Measurements from ENCODE around the gene DHCR7. TPM values are rescaled to one million over a fixed set of nuclear protein-coding genes. Genes with fewer than 3 reads are reported as not detected.

The DHCR7 gene
- polyA plus RNA-seq, 1 donor from 2014 or later: 16.6 TPM

DNA sequence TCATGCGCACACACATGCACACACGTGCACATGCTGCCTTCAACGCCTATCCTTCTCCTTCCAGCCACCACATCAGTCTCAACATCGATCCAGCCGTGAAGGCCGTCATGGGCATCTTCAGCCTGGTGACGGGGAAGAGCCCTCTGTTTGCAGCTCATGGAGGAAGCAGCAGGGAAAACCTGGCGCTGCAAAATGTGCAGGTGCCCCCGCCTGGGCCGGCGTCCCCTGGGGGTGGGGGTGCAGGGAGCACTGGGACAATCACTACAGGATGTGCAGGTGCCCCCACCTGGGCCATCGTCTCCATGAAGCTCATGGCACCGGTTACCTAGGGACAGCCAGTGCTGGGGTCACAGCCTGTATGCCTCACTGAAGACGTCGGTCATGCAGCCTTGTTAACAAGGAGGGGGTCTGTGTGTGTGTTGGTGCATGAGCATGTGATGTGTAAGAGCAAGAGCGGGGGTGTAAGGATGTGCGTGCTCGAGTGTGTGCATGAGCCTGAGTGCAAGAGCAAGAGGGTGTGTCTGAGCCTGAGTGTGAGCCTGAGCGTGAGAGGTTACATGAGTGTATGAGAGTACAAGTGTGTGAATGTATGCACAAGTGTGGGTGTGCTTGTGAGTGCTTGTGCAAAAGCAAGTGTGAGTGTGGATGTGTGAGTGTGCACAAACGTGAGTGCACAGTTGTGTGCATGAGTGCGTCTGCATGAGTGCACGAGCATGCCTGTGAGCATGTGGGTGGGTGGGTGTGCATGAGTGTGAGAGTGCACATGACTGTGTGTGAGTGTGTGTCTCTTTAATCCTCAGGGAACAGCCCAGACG is 36.3 kb upstream of the DHCR7 start:
- no peak overlapping the region for H3K27ac Mint-ChIP-seq

DNA sequence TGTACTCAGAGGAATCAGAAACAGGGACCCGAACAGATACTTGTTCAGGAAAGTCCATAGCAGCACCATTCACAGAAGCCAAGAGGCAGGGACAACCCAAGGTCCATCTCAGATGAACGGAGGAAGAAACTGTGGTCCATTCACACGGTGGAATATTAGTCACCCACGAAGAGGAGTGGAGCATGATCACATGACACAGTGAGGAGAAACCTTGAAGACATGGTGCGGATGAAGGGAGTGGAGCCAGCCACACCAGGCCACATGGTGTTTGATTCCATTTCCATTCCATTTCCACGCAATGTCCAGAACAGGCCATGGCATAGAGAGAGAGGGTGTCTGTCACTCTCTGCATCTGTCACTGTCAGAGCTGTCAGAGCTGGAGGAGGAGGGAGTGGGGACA is 35.5 kb upstream of the DHCR7 start:
- Mint-ChIP-seq H3K4me3 (no peak overlapping the region), H3K36me3 (peaks cover 12% of the 10 kb centered on the region), H3K27ac (no peak overlapping the region), H3K4me1 (peaks cover 0 to 5% (median 3%) of the 10 kb centered on the region in 3 donors), H3K9me3 (no peaks in the 10 kb centered on the region), H3K27me3 (no peaks in the 10 kb centered on the region)

More for the DNA sequence above, 36.3 kb upstream of the DHCR7 start:
- H3K9me3 Mint-ChIP-seq: no peaks in the 10 kb centered on the region
- peaks cover 12% of the 10 kb centered on the region for H3K36me3 Mint-ChIP-seq
- H3K27me3 Mint-ChIP-seq: no peaks in the 10 kb centered on the region
- peak overlapping the region in 1 of 4 donors; percentile 49 for H3K4me3 Mint-ChIP-seq
- H3K4me1 Mint-ChIP-seq: peaks cover 0 to 5% (median 3%) of the 10 kb centered on the region in 3 donors

DNA sequence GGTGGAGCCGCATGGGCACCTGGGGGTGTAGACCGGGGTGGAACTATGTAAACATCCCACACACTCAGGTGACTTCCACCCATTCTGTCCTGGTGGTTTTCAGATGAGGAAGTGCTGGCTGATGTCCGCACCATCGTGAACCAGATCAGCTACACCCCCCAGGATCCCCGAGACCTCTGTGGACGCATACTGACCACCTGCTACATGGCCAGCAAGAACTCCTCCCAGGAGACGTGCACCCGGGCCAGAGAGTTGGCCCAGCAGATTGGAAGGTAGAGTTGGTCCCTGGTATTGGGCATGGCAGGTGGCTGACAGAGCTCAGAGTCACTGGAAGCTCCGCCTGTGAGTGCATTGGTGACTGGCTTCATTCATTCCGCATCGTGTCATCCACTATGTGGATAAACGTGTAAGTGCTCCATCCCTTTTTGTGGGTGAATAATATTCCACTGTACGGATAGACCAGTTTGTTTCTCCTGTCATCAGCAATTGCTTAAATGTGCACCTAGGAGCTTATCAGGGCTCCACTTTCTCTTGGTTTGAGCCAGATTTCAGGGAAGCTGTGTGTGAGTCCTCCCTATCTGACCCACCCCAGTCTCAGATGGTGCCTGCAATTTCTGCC is 34.7 kb upstream of the DHCR7 start:
- Mint-ChIP-seq H3K27me3 (no peaks in the 10 kb centered on the region), H3K4me1 (peaks cover 0 to 4% (median 3%) of the 10 kb centered on the region in 3 donors), H3K9me3 (no peaks in the 10 kb centered on the region), H3K27ac (no peak overlapping the region), H3K36me3 (peaks cover 12% of the 10 kb centered on the region), H3K4me3 (no peak overlapping the region)

DNA sequence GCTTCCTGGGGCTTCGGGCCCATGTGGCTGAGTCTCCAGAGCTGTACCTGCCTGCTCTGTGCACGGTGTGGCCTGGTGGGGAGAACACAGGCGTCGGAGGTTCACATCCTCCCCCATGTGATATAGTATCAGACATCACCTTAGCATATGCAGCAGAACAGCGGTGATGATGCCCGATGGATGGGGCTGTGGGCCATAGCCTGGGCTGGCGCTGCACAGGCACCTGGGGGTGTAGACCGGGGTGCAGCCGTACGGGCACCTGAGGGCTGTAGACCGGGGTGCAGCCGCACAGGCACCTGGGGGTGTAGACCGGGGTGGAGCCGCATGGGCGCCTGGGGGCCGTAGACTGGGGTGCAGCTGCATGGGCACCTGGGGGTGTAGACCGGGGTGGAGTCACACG is 34.0 kb upstream of the DHCR7 start:
- Mint-ChIP-seq H3K27ac (no peak overlapping the region), H3K4me3 (no peak overlapping the region), H3K9me3 (no peaks in the 10 kb centered on the region), H3K36me3 (peaks cover 14% of the 10 kb centered on the region), H3K4me1 (peaks cover 0 to 4% (median 3%) of the 10 kb centered on the region in 3 donors), H3K27me3 (no peaks in the 10 kb centered on the region)

DNA sequence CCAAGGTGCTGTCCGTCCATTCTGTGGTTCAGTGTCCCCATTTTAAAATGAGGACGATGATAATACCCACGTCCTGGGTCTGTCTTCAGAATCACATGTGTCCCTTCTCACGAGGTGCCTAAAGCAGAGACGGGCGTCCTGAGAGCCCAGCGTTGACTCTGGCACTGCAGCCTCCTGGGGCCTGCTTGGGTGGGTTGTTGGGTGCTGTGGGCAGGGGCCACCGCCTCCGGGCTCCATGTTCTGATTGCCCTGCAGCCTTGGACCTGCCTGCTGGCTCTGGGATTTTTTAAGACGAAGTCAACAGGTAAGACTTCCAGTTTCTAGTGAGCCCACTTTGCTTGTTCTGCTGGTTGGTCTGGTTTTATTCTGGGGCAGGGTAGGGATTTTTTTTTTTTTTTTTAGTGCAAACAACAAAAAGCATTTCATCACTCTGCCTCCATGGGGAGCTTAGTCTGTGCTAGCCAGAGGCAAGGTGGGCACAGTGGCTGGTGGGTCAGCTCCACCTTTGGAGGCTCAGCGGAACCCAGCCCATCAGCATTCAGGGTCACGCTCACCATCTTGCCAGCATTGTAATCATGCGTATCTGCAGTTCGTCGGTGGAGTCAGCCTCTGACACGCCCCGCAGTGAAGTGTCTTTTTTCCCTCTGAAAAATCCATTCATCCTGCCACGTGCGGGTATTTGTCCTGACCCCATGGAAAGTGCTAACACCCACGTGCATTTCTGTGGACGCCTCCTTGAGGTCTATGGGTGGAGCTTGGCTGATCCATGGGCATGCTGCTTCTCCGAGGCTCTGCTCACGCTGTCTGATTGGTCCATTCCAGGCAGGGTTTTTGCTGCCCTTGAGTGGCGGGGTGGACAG is 33.1 kb upstream of the DHCR7 start:
- Mint-ChIP-seq H3K4me3 (no peak overlapping the region), H3K27ac (peak overlapping the region in 2 of 3 donors; percentile 39 to 76), H3K36me3 (peaks cover 13% of the 10 kb centered on the region), H3K9me3 (no peaks in the 10 kb centered on the region), H3K4me1 (peaks cover 0 to 4% (median 3%) of the 10 kb centered on the region in 3 donors), H3K27me3 (no peaks in the 10 kb centered on the region)

DNA sequence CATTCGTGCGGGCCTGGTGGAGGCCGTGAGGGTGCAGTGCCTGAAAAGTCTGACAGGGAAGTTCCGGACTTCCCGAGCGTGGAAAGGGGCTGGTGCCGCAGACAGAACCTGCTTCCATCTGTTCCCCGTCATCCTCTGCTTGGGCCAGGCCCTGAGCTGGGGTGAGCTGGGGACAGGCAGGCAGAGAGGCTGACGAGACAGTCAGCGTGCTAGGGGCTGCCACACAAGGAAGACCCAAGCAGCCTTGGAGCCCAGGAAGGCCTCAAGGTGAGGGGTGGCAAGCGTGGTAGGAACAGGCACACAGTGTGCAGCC is 30.3 kb upstream of the DHCR7 start:
- peaks cover 0 to 2% (median 0%) of the 10 kb centered on the region in 3 donors for H3K4me1 Mint-ChIP-seq
- peaks cover 4% of the 10 kb centered on the region for H3K36me3 Mint-ChIP-seq
- H3K27me3 Mint-ChIP-seq: no peaks in the 10 kb centered on the region
- no peaks in the 10 kb centered on the region for H3K9me3 Mint-ChIP-seq
- H3K27ac Mint-ChIP-seq: no peak overlapping the region
- no peak overlapping the region for H3K4me3 Mint-ChIP-seq

DNA sequence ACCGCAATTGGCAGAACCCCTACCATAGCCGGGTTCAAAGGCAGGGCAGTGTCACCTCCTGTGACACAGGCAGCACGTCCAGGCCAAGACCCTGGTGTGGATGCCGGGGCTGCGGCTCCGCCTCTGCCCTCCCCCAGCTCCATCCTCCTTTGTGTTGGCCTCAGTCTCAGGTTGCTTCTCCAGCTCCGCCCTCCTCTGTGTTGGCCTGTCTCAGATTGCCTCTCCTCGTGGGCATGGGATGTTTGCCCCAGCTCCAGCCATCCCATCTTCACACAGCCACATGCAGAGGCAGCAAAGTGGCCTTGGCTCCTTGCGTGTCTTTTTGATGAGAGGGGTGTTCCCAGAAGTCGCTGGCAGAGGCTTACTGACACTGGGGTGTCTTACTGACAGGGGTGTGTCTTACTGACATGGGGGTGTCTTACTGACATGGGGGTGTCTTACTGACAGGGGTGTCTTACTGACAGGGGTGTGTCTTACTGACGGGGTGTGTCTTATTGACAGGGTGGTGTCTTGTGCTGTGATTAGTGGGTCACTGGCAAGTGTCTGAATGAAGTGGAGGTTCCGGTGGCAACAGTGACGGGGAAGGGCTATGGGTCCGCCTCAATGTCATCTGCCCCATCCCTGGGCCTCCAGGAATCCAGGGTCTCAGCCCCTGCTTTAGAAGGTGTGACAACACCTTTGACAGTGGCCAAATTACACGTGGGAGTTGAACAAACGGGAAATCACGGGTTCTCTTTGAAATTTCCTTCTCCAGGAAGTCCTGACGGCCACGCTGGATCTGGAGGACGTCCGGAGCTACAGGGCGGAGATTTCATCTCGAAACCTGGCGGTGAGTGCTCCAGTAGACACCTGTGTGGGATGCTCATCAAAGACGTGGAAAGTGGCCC is 29.7 kb upstream of the DHCR7 start:
- H3K27me3 Mint-ChIP-seq: no peaks in the 10 kb centered on the region
- H3K9me3 Mint-ChIP-seq: no peaks in the 10 kb centered on the region
- H3K36me3 Mint-ChIP-seq: peaks cover 4% of the 10 kb centered on the region
- no peak overlapping the region for H3K4me3 Mint-ChIP-seq
- H3K27ac Mint-ChIP-seq: no peak overlapping the region
- peaks cover 0 to 2% (median 0%) of the 10 kb centered on the region in 3 donors for H3K4me1 Mint-ChIP-seq

DNA sequence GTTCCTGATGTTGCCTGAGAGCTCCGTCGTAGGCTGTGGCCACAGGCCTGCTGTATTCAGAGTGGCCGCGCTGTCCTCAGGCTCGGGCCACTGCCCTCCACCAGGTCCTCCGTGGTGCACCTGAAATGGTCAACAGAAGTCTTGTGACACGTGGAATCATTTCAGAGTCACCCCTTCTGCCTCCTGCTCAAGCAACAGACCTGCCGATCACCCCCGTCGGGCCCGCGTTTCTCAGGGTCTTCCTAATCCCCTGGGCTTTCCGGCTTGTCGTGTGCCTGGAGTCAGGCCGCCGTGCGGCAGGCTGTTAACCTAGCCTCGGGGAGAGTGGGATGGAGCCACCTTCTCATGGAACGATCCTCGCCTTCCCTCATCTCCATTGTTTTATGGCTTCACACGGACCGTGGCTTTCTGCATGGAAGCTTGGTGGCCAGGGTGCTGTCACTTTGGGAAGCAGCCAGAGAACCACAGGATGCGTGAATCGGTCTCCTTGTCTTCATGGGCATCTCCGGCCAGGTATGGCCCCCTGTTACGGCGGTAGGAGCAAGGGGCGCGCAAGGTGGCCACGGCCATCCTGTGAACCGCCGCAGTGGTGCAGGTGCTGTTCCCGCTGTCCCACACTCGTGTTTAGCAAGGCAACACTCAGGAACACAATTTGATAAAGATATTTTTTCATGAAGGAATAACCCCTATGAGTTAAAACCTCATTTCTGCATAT is 28.9 kb upstream of the DHCR7 start:
- Mint-ChIP-seq H3K9me3 (no peaks in the 10 kb centered on the region), H3K27ac (no peak overlapping the region), H3K4me3 (no peak overlapping the region), H3K27me3 (no peaks in the 10 kb centered on the region), H3K36me3 (peaks cover 4% of the 10 kb centered on the region), H3K4me1 (peaks cover 0 to 2% (median 0%) of the 10 kb centered on the region in 3 donors)

DNA sequence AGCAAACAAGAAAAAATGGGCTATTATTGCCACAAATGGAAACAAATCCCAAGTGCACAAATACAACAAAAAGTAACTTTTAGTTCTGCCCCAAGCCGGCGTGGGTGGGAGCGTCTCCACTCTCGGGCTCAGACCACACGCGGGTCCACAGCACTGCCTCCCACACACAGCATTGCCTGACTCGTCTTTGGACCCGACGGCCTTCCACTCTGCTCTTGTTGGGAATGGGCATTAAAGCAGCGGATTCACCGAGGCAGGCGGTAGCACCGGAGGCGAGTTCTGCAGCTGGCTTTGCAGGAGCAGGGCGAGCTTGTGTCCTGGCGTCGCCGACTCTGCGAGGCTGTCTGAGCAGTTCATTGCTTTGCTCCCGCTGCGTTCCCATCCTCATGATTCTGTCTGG is 27.8 kb upstream of the DHCR7 start:
- Mint-ChIP-seq H3K9me3 (no peaks in the 10 kb centered on the region), H3K27ac (no peak overlapping the region), H3K36me3 (peaks cover 4% of the 10 kb centered on the region), H3K27me3 (no peaks in the 10 kb centered on the region), H3K4me1 (peaks cover 0 to 2% (median 0%) of the 10 kb centered on the region in 3 donors), H3K4me3 (no peak overlapping the region)

DNA sequence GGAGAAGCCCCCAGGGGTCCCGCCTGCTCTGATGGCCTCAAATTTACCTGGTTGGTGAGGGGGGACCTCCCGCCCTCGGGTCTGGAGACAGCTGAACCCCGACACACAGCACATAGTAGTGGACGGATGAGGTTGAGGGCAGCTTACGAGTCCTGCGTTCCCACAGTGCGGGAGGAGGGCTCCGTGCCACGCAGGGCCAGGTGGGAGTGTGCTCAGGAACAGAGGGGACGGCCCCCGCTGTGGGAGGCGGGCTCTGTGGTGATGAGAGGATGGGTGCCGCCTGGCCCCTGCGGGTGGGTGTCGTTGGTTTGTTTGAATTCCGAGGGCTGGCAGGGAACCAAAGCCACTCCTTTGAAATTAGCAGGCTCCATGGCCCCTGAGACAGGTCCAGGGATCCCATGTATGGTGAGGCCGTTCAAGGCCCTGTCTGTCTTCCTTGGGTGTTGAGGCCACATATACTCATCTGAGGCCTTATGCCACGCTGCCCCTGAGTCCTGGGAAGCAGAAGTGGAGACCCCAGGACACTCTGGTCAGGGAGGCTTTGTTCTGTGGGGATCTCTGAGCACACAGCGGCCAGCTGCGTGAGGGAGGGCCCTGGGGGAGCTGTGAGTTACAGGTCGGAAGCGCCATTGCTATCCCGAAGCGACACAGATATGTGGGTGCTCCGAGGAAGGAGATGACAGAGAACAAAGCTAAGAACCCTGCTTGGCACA is 26.7 kb upstream of the DHCR7 start:
- Mint-ChIP-seq H3K36me3 (peaks cover 4% of the 10 kb centered on the region), H3K4me3 (no peak overlapping the region), H3K27ac (no peak overlapping the region)

DNA sequence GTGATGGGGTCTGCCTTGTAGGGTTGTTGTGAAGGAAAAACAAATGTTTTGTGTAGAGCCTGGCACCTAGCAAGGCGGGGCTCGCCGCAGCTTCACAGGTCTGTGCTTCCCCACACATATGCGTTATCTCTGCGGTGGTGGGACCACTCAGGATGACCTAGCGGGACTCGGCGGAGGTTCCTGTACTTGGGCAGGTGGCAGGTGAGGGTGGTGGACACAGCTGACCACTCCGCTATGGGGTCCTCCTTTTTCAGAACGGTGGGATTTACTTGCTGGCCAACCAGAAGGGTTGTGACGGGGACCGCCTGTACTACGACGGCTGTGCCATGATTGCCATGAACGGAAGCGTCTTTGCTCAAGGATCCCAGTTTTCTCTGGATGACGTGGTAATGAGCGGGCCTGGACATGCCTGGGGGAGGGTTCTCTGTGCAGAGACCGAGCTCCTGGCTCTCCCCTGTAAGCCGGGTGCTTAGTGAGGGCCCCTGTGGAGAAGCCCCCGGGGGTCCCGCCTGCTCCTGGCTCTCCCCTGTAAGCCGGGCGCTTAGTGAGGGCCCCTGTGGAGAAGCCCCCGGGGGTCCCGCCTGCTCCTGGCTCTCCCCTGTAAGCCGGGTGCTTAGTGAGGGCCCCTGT is 26.1 kb upstream of the DHCR7 start:
- no peak overlapping the region for H3K4me3 Mint-ChIP-seq
- peaks cover 2% of the 10 kb centered on the region for H3K36me3 Mint-ChIP-seq
- no peaks in the 10 kb centered on the region for H3K9me3 Mint-ChIP-seq
- no peaks in the 10 kb centered on the region for H3K27me3 Mint-ChIP-seq
- H3K4me1 Mint-ChIP-seq: peaks cover 0 to 2% (median 0%) of the 10 kb centered on the region in 3 donors
- H3K27ac Mint-ChIP-seq: no peak overlapping the region

More for the DNA sequence above, 26.7 kb upstream of the DHCR7 start:
- H3K27me3 Mint-ChIP-seq: no peaks in the 10 kb centered on the region
- H3K4me1 Mint-ChIP-seq: peaks cover 0 to 2% (median 0%) of the 10 kb centered on the region in 3 donors
- no peaks in the 10 kb centered on the region for H3K9me3 Mint-ChIP-seq

DNA sequence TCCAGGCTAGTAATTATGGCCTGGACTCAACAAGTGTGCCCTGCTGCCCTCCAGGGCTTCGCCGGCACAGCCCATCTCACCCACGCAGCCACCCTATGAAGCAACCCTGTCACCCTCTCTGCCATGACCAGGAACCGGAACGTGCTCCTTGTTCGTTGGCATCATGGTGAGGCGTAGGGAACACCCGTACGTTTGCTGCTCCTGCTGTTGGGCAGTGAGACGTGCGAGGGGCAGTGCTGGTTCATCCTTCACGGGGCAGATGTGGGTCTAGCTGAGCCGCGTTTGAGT is 25.5 kb upstream of the DHCR7 start:
- Mint-ChIP-seq H3K27ac (no peak overlapping the region), H3K36me3 (peaks cover 4% of the 10 kb centered on the region), H3K4me3 (no peak overlapping the region), H3K9me3 (peaks cover 0 to 2% (median 0%) of the 10 kb centered on the region in 3 donors), H3K27me3 (no peaks in the 10 kb centered on the region), H3K4me1 (peaks cover 0 to 2% (median 0%) of the 10 kb centered on the region in 3 donors)

Measured in IgD-negative memory B cell (primary cell).